ENCODE results near the gene AHDC1.

DNA sequence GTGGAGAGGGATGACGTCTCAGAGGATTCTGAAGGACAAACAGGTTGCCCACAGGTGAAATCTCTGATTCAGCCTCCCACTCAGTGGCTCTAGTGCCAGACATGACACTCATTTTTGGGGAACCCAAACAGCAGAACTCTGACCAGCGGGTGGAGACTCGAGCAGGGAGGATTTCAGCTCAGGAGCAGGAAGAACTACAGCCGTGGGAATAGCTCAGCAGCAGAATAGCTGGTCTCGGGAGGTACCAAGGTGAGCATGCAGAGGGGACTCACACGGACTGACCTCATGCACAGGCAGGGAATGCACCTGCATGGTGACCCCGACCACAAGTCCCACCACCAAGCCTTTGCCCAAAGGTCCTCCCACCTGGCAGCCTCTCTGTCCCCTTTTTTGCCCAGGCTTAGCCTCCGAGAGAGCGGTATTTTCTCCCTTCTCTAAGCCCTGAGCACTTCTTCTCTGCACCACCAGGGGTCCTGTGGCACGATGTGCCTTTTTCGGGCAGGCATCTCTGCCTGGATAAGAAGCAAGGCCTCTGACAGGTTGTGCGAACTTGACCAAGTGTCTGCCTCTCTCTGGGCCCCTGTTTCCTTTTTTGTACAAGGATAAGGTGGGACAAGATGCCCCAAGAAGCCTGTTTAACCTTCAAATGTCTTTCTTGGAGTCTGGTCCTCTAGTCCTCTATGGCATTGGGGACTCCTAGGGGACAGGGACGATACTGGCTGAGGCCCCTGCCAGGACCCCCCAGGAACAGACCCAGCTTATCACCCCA lies 39.8 kb upstream of the AHDC1 start:
- TF ChIP-seq EZH2phosphoT487 (IDR thresholded peaks at IDR 0.05; ENCODE audit: insufficient read depth, low read depth) = no peak
- no peak for TF ChIP-seq EZH2 (IDR thresholded peaks at IDR 0.05; ENCODE audit: insufficient read depth, poor library complexity, severe bottlenecking)
